Astrocyte of the spinal cord (primary cell): ENCODE results near the gene ARL8B.

ENCODE experiments used
- DNase-seq: peaks from one replicate; pipeline ENCODE4 v3.0.0; 2011; ENCODE audit warnings: low read depth, low spot score
- H3K4me3 ChIP-seq: 2 replicates; pipeline ENCODE4 v1.5.1; 2011; ENCODE audit warnings: low read depth, mild to moderate bottlenecking, low read length, moderate library complexity
- CTCF ChIP-seq: IDR thresholded peaks from 2 replicates; pipeline ENCODE4 v1.5.1; 2012; ENCODE audit warnings: low read depth, mild to moderate bottlenecking, low read length, inconsistent platforms
- in situ Hi-C: cut with HindIII; loops from 2 replicates; pipeline ENCODE4 v1.10.0; 2017; ENCODE audit warnings: low sequenced_read_pairs

Gene ARL8B

DNA sequence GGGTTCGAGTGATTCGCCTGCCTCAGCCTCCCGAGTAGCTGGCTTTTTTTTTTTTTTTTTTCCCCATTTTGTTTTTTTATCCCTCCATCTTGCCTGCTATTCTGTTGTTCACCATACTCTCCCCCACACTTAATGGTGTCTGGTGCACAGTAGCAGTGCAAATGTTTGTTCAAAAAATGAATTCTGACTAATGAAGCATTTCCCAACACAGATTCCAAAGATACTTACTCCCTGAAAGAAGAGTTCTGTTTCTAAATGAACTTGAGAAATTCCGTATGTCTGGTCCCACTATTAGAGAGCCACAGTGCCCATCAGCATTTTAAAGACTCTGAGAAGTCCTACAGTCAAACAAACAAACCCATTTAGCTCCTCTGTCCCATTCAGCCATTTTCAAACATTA, 74.9 kb downstream of the ARL8B start:
- no peak for TF ChIP-seq CTCF
- no peak overlapping the region for H3K4me3 ChIP-seq
- in situ Hi-C loops = no loop called here
- DNase-seq = no peak

DNA sequence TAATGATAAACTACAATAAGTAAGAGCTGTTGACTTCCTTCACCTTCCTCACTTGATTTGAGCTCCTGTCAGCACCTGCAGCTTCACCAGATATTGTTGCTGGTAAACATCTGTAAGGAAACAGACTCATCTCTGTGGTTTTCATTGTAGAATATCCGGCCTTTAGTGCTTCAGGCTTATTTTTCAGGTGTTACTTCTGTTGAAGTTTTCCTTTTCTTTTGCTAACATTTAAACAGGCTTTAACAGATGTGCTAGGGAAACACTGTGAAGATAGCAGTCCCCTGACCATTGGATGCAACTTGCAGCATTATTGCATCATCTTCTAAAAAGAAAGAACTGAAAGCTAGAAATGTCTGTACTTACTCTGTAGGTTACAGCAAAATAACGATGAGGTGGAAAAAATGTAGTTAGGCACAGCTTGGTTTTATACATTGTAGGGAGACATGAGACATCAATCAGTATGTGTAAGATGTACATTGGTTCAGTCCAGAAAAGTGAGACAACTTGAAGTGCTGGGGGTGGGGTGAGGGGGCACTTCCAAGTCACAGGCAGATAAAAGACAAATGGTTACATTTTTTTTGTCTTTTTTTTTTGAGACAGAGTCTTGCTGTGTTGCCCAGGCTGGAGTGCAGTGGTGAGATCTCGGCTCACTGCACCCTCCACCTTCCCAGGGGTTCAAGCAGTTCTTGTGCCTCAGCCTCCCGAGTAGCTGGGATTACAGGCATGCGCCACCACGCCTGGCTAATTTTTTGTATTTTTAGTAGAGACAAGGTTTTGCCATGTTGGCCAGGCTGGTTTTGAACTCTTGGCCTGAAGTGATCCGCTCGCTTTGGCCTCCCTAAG, 75.6 kb downstream of the ARL8B start:
- no peak overlapping the region for H3K4me3 ChIP-seq
- TF ChIP-seq CTCF = no peak
- in situ Hi-C loops = no loop called here
- peak; percentile 62 for DNase-seq

GRCh38 chr3:5198313-5198677, 76.2 kb downstream of the ARL8B start:
- in situ Hi-C loops = no loop called here
- DNase-seq = no peak
- TF ChIP-seq CTCF = no peak
- no peak overlapping the region for H3K4me3 ChIP-seq

GRCh38 chr3:5198986-5199731, 77.1 kb downstream of the ARL8B start:
- in situ Hi-C loops = no loop called here
- no peak for DNase-seq

DNA sequence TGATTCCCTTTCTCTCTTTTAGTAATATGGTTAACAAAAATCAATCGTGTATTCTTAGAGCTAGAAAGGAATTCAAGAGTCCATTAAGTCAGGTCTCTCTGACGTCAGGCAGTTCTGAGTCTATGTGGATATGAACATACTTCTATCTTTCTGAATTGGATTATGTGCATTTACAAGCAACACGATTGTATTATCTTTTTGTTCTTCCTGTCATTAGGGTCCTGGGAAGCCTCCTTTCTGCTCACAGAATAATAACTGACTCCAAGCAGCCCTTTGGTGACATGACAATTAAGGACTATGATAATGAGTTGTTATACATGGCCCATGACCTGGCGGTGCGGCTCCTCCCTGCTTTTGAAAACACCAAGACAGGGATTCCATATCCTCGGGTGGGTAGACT, 79.4 kb downstream of the ARL8B start:
- no peak overlapping the region for H3K4me3 ChIP-seq
- in situ Hi-C loops = no loop called here
- no peak for TF ChIP-seq CTCF
- no peak for DNase-seq

More at GRCh38 chr3:5198986-5199731, 77.1 kb downstream of the ARL8B start:
- no peak for TF ChIP-seq CTCF
- no peak overlapping the region for H3K4me3 ChIP-seq

DNA sequence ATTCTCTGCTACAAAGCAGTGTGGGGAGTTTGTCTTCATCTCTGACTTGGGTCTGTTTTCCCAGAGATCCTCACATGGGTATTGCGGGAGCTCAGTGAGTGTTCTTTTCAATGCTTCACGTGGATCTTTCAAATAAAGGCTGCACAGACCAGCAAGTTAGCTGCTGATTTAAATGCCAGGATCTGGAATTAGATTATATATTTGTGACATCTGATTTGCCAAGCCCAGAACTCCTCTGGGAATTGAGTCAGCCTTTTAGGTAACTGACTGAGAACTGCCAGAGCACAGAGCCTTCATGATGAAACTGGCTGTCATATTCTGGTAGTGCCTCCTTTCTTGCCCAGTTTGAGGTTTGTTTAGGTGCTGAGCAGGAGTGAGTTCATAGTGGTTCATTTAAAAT, 80.1 kb downstream of the ARL8B start:
- no peak overlapping the region for H3K4me3 ChIP-seq
- no peak for TF ChIP-seq CTCF
- in situ Hi-C loops = no loop called here
- DNase-seq = no peak
